Measurements from ENCODE around the gene KRTAP19-5. TPM values are rescaled to one million over a fixed set of nuclear protein-coding genes. Genes with fewer than 3 reads are reported as not detected.

KRTAP19-5 gene
- not detected for total RNA-seq (2013)
- polyA plus RNA-seq (not detected), polyA minus RNA-seq (not detected in 2 replicates), total RNA-seq (0 to 0.23 (median 0) reads per million in 11 experiments)

GRCh38 chr21:30502041-30502440 lies at the start of gene KRTAP19-5:
TSS of gene KRTAP19-5 (minus strand) at chr21:30502141. CDS start at chr21:30502090, 51 bp downstream.
- no peak within 1 kb of the TSS for H3K9ac ChIP-seq (ENCODE audit: insufficient read depth, low read length, poor library complexity, severe bottlenecking)
- Mint-ChIP-seq H3K9me3 (peaks cover 0 to 6% (median 3%) of the 10 kb centered on the region in 7 donors), H3K36me3 (no peaks in the 10 kb centered on the region), H3K27me3 (ENCODE audit: low read depth in 3 of 3) (no peaks in the 10 kb centered on the region), H3K4me3 (no peak within 1 kb of the TSS), H3K27ac (no peak within 1 kb of the TSS), H3K4me1 (no peaks in the 10 kb centered on the region)
- TF ChIP-seq CTCF (IDR thresholded peaks at IDR 0.05): no peak
- H3K4me3 ChIP-seq (replicated peaks in 1 of 3; ENCODE audit: low read depth in 2 of 3, low read length in 3 of 3): no peak within 1 kb of the TSS
- H3K36me3 ChIP-seq (replicated peaks in 1 of 2; ENCODE audit: control insufficient read depth in 1 of 2, insufficient read depth in 2 of 2, low read length in 2 of 2): no peaks in the 10 kb centered on the region
- H4K20me1 ChIP-seq (ENCODE audit: insufficient read depth, low read length): no peaks in the 10 kb centered on the region
- no peak within 1 kb of the TSS for H3K27ac ChIP-seq (ENCODE audit: low read depth in 1 of 2, low read length in 2 of 2)
- intact Hi-C loops (cut with micrococcal nuclease): no loop called here
- H3K27me3 ChIP-seq (ENCODE audit: control insufficient read depth in 2 of 2, insufficient read depth in 2 of 2, low read length in 2 of 2): no peaks in the 10 kb centered on the region
- H2AFZ ChIP-seq (ENCODE audit: insufficient read depth, low read depth, low read length, poor library complexity, severe bottlenecking): no peak within 1 kb of the TSS
- DNase-seq: no peak
- no peak within 1 kb of the TSS for H3K4me2 ChIP-seq (replicated peaks; ENCODE audit: extremely low read depth, low read length, poor library complexity, severe bottlenecking)
- H3K4me1 ChIP-seq (ENCODE audit: control insufficient read depth in 1 of 2, insufficient read depth in 2 of 2, low read length in 2 of 2): no peaks in the 10 kb centered on the region
- WGBS (ENCODE audit: insufficient coverage): 93% methylated on average over 3 of the region's 6 CpGs
- H3K79me2 ChIP-seq (ENCODE audit: insufficient read depth, low read length): no peaks in the 10 kb centered on the region
- H3K9me3 ChIP-seq (replicated peaks in 1 of 2; ENCODE audit: control insufficient read depth in 1 of 2, insufficient read depth in 1 of 2, low read length in 2 of 2): peaks cover 4 to 5% of the 10 kb centered on the region in 2 donors

GRCh38 chr21:30541764-30542163 lies 39.8 kb upstream of the KRTAP19-5 start, which contains the start of gene KRTAP19-6:
TSS of gene KRTAP19-6 (minus strand) at chr21:30541864. CDS start at chr21:30541833, 31 bp downstream.
- Mint-ChIP-seq H3K4me1 (no peaks in the 10 kb centered on the region), H3K27ac (no peak within 1 kb of the TSS), H3K4me3 (no peak within 1 kb of the TSS), H3K27me3 (ENCODE audit: low read depth in 3 of 3) (peaks cover 0 to 3% (median 0%) of the 10 kb centered on the region in 3 donors), H3K36me3 (no peaks in the 10 kb centered on the region), H3K9me3 (peaks cover 0 to 14% (median 5%) of the 10 kb centered on the region in 7 donors)
- Histone ChIP-seq H3K4me3 (replicated peaks in 1 of 3; ENCODE audit: low read depth in 2 of 3, low read length in 3 of 3) (no peak within 1 kb of the TSS), H3K9me3 (replicated peaks in 1 of 2; ENCODE audit: control insufficient read depth in 1 of 2, insufficient read depth in 1 of 2, low read length in 2 of 2) (peaks cover 8 to 12% of the 10 kb centered on the region in 2 donors), H2AFZ (ENCODE audit: insufficient read depth, low read depth, low read length, poor library complexity, severe bottlenecking) (no peak within 1 kb of the TSS), H3K36me3 (replicated peaks in 1 of 2; ENCODE audit: control insufficient read depth in 1 of 2, insufficient read depth in 2 of 2, low read length in 2 of 2) (no peaks in the 10 kb centered on the region), H3K79me2 (ENCODE audit: insufficient read depth, low read length) (no peaks in the 10 kb centered on the region), H3K4me1 (ENCODE audit: control insufficient read depth in 1 of 2, insufficient read depth in 2 of 2, low read length in 2 of 2) (no peaks in the 10 kb centered on the region), H3K9ac (ENCODE audit: insufficient read depth, low read length, poor library complexity, severe bottlenecking) (no peak within 1 kb of the TSS), H3K4me2 (replicated peaks; ENCODE audit: extremely low read depth, low read length, poor library complexity, severe bottlenecking) (no peak within 1 kb of the TSS), H3K27me3 (ENCODE audit: control insufficient read depth in 2 of 2, insufficient read depth in 2 of 2, low read length in 2 of 2) (no peaks in the 10 kb centered on the region), H3K27ac (ENCODE audit: low read depth in 1 of 2, low read length in 2 of 2) (no peak within 1 kb of the TSS), H4K20me1 (ENCODE audit: insufficient read depth, low read length) (no peaks in the 10 kb centered on the region)
- TF ChIP-seq CTCF (IDR thresholded peaks at IDR 0.05): no peak
- no CpG with 5 or more reads among the region's 1 CpG for WGBS (ENCODE audit: insufficient coverage)
- intact Hi-C loops (cut with micrococcal nuclease): no loop called here
- DNase-seq: no peak
